GM12878 (cell line): ENCODE data around the gene MTMR3. TPM values are rescaled to one million over a fixed set of nuclear protein-coding genes. Genes with fewer than 3 reads are reported as not detected.
"Not testable (repeated sequence)": the region's sequence is repeated elsewhere in the genome, so short reads cannot be mapped to it uniquely, and the experiment has no call there.

Experiments used
- ATAC-seq: fragments of 200-7000 bp; cut with Tn5 transposase; 3 replicates; pipeline ENCODE4 v1.9.1; 2020; ENCODE audit warnings: mild to moderate bottlenecking, moderate library complexity
- BruUV-seq: library from RNA; stranded (reverse); fragments of 400-500 nt; replicated peaks from 2 replicates; lab custom pipeline; 2021; lab: Mats Ljungman, UMichigan
- CTCF ChIA-PET: fragments of 300-600 bp; sonication (Branson Sonifier 250); formaldehyde crosslinking; extraction: SDS; loops from one replicate; lab custom pipeline; 2021; ENCODE audit warnings: inconsistent platforms; lab: Yijun Ruan, JAX
- POLR2A ChIA-PET: fragments of 350-600 bp; formaldehyde crosslinking; extraction: SDS; loops from one replicate; lab custom pipeline; 2021; ENCODE audit warnings: inconsistent platforms; lab: Charles Lee
- RAD21 ChIA-PET: fragments of 300-600 bp; sonication (Branson Sonifier 250); formaldehyde crosslinking; loops from one replicate; lab custom pipeline; 2023; ENCODE audit warnings: antibody characterized with exemption; ENCODE audit not compliant: unreplicated experiment; lab: Charles Lee
- SMC1A ChIA-PET: fragments of 300-600 bp; sonication (Branson Sonifier 250); formaldehyde crosslinking; loops from one replicate; lab custom pipeline; 2023; ENCODE audit not compliant: unreplicated experiment, uncharacterized antibody; lab: Charles Lee
- DNase-seq: peaks from one replicate; pipeline ENCODE4 v3.0.0-alpha.2; 2011; ENCODE audit warnings: low read depth, low spot score
- FAIRE-seq: peaks from 3 replicates; lab custom pipeline; 2011; peaks lifted over from hg19 to GRCh38; lab: Jason Lieb, UNC
- H2AFZ ChIP-seq: 2 replicates; pipeline ENCODE4 v1.6.0; 2011; ENCODE audit warnings: low read depth, low read length, control low read depth; ENCODE audit not compliant: control insufficient read depth
- H3K27ac ChIP-seq: 2 replicates; pipeline ENCODE4 v1.5.1; 2011; ENCODE audit warnings: control low read depth; ENCODE audit not compliant: control insufficient read depth, insufficient read depth
- H3K27me3 ChIP-seq, 2 experiments: replicated peaks in 1 of 2; 2 replicates each; pipeline versions ENCODE4 v1.6.0 to v1.6.1; 2011; ENCODE audit warnings: low read length in 1 of 2; ENCODE audit not compliant: control insufficient read depth in 2 of 2, insufficient read depth in 2 of 2
- H3K36me3 ChIP-seq, 2 experiments: 2 replicates each; pipeline ENCODE4 v1.5.1; 2011; ENCODE audit warnings: low read length in 1 of 2; ENCODE audit not compliant: control insufficient read depth in 2 of 2, insufficient read depth in 2 of 2
- H3K4me1 ChIP-seq: 2 replicates; pipeline ENCODE4 v1.6.1; 2011; ENCODE audit warnings: mild to moderate bottlenecking, low read length, moderate library complexity, mixed read lengths; ENCODE audit not compliant: control insufficient read depth, insufficient read depth
- H3K4me2 ChIP-seq: 2 replicates; pipeline ENCODE4 v1.6.0; 2011; ENCODE audit warnings: control low read depth; ENCODE audit not compliant: control insufficient read depth, insufficient read depth
- H3K4me3 ChIP-seq: fragments of 200-600 bp; sonication (generic); 2 replicates; pipeline ENCODE4 v1.5.1; 2016
- H3K79me2 ChIP-seq: 2 replicates; pipeline ENCODE4 v1.6.0; 2011; ENCODE audit warnings: low read length; ENCODE audit not compliant: control insufficient read depth, insufficient read depth
- H3K9ac ChIP-seq: 2 replicates; pipeline ENCODE4 v1.8.0; 2011; ENCODE audit warnings: low read length, control low read depth, mixed read lengths; ENCODE audit not compliant: control insufficient read depth, insufficient read depth
- H3K9me3 ChIP-seq: replicated peaks from 3 replicates; pipeline ENCODE4 v1.5.1; 2011; ENCODE audit warnings: mild to moderate bottlenecking, low read length; ENCODE audit not compliant: control insufficient read depth, insufficient read depth
- H4K20me1 ChIP-seq: 2 replicates; pipeline ENCODE4 v1.6.0; 2011; ENCODE audit not compliant: control insufficient read depth, insufficient read depth
- BCL11A ChIP-seq: IDR thresholded peaks from 2 replicates; pipeline ENCODE4 v1.6.1; 2011; ENCODE audit warnings: low read depth, low read length
- MYC ChIP-seq: IDR thresholded peaks from 2 replicates; pipeline ENCODE4 v1.6.1; 2011; ENCODE audit warnings: mild to moderate bottlenecking, low read length, moderate library complexity, inconsistent platforms; ENCODE audit not compliant: insufficient read depth, insufficient replicate concordance, insufficient read length, severe bottlenecking
- SP1 ChIP-seq: IDR thresholded peaks from one replicate; pipeline ENCODE4 v1.6.1; 2011; ENCODE audit warnings: low read depth, low read length
- SREBF1 ChIP-seq: IDR thresholded peaks from 2 replicates; pipeline ENCODE4 v1.6.1; 2012; ENCODE audit warnings: mild to moderate bottlenecking, low read length
- whole genome bisulfite sequencing: methylation state at CpG from one replicate; pipeline ENCODE4 v1.1.6; 2016; ENCODE audit warnings: low lambda C conversion rate; ENCODE audit not compliant: insufficient replicate concordance, insufficient coverage; ENCODE audit errors: missing lambda C conversion rate; 5-methylcytosine and 5-hydroxymethylcytosine counted together
- in situ Hi-C: fragments of 300-500 bp; cut with MboI; formaldehyde crosslinking; loops from 9 replicates; pipeline ENCODE4 v1.14.3; 2018; ENCODE audit warnings: mixed read lengths
- intact Hi-C: fragments of 100-400 bp; cut with micrococcal nuclease; formaldehyde crosslinking; loops from one replicate; pipeline ENCODE4 v1.14.2; 2022; ENCODE audit not compliant: unreplicated experiment
- polyA plus RNA-seq, 11 experiments: library from polyadenylated mRNA; depleted of rRNA in 4 of 11; unstranded in 6 of 11; stranded (reverse) in 5 of 11; fragments of >200 nt; fragmentation: Nextera tagmentation in 4 of 11; fragmentation: Illumina TruSeq in 1 of 11; extraction: Ambion mirVana in 4 of 11; extraction: Trizol in 1 of 11; gene quantifications; 1 replicate in 1 of 11; 2 replicates in 10 of 11; pipeline versions ENCODE4 v1.2.1 to v1.2.3, GENCODE V29; 2011 to 2016; ENCODE audit warnings: inconsistent platforms in 2 of 11, missing spikeins in 2 of 11, low read depth in 1 of 11
- total RNA-seq, 4 experiments: library from RNA; depleted of rRNA in 3 of 4; stranded (reverse); fragments of >200 nt in 3 of 4; fragmentation: Illumina TruSeq in 1 of 4; extraction: Trizol in 1 of 4; gene quantifications; 2 replicates each; pipeline versions ENCODE4 v1.2.1 to v1.2.3, GENCODE V29; 2013 to 2021
- TF ChIP-seq, protein P1 (sequence below): fragments of 450-650 bp; formaldehyde crosslinking; IDR thresholded peaks from 2 replicates; pipeline ENCODE4 v1.4.0; 2022; ENCODE audit warnings: mild to moderate bottlenecking, moderate library complexity
- TF ChIP-seq, protein P2 (sequence below): IDR thresholded peaks from 2 replicates; pipeline ENCODE4 v1.6.1; 2012; ENCODE audit warnings: low read depth, low read length, improper control_type of control experiment

The MTMR3 gene
- total and polyA plus RNA-seq, 10 of the 15 experiments (the other 5 are each of a cell fraction or from before 2014, with no cell fraction given), result 1.4 to 23.7 (median 10.6) TPM

DNA sequence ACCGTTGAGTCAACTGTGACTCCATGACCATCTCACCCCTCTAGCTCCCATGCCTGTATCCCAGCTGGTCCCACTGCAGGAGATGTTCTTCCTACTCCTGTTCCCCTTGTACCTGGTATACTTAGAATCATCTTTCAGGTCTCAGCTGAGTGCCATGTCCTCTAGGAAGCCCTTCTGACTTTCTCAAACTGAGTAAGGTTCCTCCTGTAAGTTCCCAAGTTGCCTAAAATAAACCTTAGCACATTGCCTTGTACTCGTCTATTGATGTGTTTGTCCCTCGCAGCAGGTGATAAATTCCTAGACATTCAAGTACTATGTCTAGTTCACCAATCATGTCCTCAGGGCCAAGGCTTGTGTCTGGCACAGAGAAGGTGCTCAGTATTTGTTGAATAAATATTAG lies 26.5 kb upstream of the MTMR3 start:
- CTCF ChIA-PET, result interaction anchor here (1.2 to 1.3 kb wide), 2 partner anchors 149 to 167 kb away, joined by 3 read pairs; no protein-coding TSS in a partner anchor
- intact Hi-C loops (no loop called here), in situ Hi-C loops (no loop called here)
- Histone ChIP-seq H4K20me1 (no peaks in the 10 kb centered on the region), H3K4me1 (no peaks in the 10 kb centered on the region), H3K4me3 (no peak overlapping the region), H3K4me2 (no peak overlapping the region), H2AFZ (no peak overlapping the region), H3K27me3 (no peaks in the 10 kb centered on the region), H3K36me3 (no peaks in the 10 kb centered on the region), H3K27ac (no peak overlapping the region), H3K79me2 (no peaks in the 10 kb centered on the region), H3K9ac (no peak overlapping the region)
- SMC1A ChIA-PET, result no interaction called here
- no peak for ATAC-seq
- no TSS peak for BruUV-seq
- RAD21 ChIA-PET, result no interaction called here
- no peak for FAIRE-seq
- DNase-seq, result no peak
- POLR2A ChIA-PET, result interaction anchor here (0.5 kb wide), 1 partner anchor 28 kb away, joined by 6 read pairs; no protein-coding TSS in a partner anchor
- WGBS, result 20% methylated on average over 3 of the region's 3 CpGs
- TF ChIP-seq SREBF1, result no peak
- TF ChIP-seq BCL11A, result no peak
- TF ChIP-seq SP1, result no peak
- TF ChIP-seq, protein P1, sequence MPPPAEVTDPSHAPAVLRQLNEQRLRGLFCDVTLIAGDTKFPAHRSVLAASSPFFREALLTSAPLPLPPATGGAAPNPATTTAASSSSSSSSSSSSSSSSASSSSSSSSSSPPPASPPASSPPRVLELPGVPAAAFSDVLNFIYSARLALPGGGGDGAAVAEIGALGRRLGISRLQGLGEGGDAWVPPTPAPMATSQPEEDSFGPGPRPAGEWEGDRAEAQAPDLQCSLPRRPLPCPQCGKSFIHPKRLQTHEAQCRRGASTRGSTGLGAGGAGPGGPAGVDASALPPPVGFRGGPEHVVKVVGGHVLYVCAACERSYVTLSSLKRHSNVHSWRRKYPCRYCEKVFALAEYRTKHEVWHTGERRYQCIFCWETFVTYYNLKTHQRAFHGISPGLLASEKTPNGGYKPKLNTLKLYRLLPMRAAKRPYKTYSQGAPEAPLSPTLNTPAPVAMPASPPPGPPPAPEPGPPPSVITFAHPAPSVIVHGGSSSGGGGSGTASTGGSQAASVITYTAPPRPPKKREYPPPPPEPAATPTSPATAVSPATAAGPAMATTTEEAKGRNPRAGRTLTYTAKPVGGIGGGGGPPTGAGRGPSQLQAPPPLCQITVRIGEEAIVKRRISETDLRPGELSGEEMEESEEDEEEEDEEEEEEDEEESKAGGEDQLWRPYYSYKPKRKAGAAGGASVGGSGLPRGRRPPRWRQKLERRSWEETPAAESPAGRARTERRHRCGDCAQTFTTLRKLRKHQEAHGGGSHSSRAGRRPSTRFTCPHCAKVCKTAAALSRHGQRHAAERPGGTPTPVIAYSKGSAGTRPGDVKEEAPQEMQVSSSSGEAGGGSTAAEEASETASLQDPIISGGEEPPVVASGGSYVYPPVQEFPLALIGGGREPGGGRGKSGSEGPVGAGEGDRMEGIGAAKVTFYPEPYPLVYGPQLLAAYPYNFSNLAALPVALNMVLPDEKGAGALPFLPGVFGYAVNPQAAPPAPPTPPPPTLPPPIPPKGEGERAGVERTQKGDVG, result no peak
- TF ChIP-seq, protein P2, sequence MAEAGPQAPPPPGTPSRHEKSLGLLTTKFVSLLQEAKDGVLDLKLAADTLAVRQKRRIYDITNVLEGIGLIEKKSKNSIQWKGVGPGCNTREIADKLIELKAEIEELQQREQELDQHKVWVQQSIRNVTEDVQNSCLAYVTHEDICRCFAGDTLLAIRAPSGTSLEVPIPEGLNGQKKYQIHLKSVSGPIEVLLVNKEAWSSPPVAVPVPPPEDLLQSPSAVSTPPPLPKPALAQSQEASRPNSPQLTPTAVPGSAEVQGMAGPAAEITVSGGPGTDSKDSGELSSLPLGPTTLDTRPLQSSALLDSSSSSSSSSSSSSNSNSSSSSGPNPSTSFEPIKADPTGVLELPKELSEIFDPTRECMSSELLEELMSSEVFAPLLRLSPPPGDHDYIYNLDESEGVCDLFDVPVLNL, result no peak
- TF ChIP-seq MYC, result no peak
- TF ChIP-seq, all 136 proteins: peak for 0
- no peaks in the 10 kb centered on the region for H3K9me3 ChIP-seq

DNA sequence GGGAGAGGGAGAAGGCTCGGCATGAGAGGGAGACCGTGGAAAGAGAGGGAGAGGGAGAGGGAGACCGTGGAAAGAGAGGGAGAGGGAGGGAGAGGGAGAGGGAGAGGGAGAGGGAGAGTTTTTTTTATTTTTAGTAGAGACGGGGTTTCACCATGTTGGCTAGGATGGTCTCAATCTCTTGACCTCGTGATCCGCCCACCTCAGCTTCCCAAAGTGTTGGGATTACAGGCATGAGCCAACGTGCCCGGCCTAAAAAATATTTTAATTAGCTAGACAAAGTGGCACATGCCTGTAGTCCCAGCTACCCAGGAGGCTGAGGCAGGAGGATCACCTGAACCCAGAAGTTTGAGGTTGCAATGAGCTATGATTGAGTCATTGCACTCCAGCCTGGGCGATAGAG lies 23.9 kb upstream of the MTMR3 start:
- H3K9me3 ChIP-seq, in situ Hi-C loops, H3K27ac ChIP-seq, DNase-seq, H3K27me3 ChIP-seq, CTCF ChIA-PET, BruUV-seq, H4K20me1 ChIP-seq, H3K4me3 ChIP-seq, H3K4me1 ChIP-seq, ATAC-seq, intact Hi-C loops, H3K79me2 ChIP-seq, H2AFZ ChIP-seq, H3K9ac ChIP-seq, FAIRE-seq, H3K4me2 ChIP-seq, H3K36me3 ChIP-seq, RAD21 ChIA-PET: not testable (repeated sequence)
- WGBS, result 59% methylated on average over 6 of the region's 9 CpGs
- POLR2A ChIA-PET, result interaction anchor here (0.7 kb wide), 1 partner anchor 44 kb away, joined by 8 read pairs; no protein-coding TSS in a partner anchor
- SMC1A ChIA-PET, result interaction anchor here (1.0 kb wide), 1 partner anchor 13 kb away, joined by 3 read pairs; no protein-coding TSS in a partner anchor
